GM21360 (cell line): ENCODE results near the gene GALT.
"Not testable (repeated sequence)": the region's sequence is repeated elsewhere in the genome, so short reads cannot be mapped to it uniquely, and the experiment has no call there.

Source experiments
- ATAC-seq: cut with Tn5 transposase; IDR thresholded peaks from one replicate; pipeline ENCODE4 v1.9.1; 2021; ENCODE audit warnings: mild to moderate bottlenecking, moderate library complexity; ENCODE audit not compliant: unreplicated experiment

GALT gene

GRCh38 chr9:34625186-34625486 is 21.3 kb upstream of the GALT start:
- ATAC-seq, result no peak

GRCh38 chr9:34627716-34628655 is 18.5 kb upstream of the GALT start:
- ATAC-seq, result no peak

GRCh38 chr9:34628656-34629490 is 17.6 kb upstream of the GALT start, which contains the start of gene ARID3C:
TSS of gene ARID3C (minus strand) at chr9:34629066. CDS start at chr9:34628014, 1,052 bp downstream.
- ATAC-seq, result peak; percentile 51

- ATAC-seq, result no peak
These were observed 17.0 kb upstream of the GALT start for GRCh38 chr9:34629491-34629808.

- no peak for ATAC-seq
These were observed 15.9 kb upstream of the GALT start for GRCh38 chr9:34630402-34631154.

GRCh38 chr9:34633166-34633565 is 13.3 kb upstream of the GALT start:
- ATAC-seq, result no peak

- ATAC-seq, result no peak
These were observed 12.5 kb upstream of the GALT start for GRCh38 chr9:34633851-34634550.

GRCh38 chr9:34634551-34635248 is 11.8 kb upstream of the GALT start:
- no peak for ATAC-seq

GRCh38 chr9:34635556-34635955 is 10.9 kb upstream of the GALT start:
- ATAC-seq, result no peak

GRCh38 chr9:34636791-34637355 is 9.6 kb upstream of the GALT start:
- ATAC-seq, result no peak

GRCh38 chr9:34637356-34638137 is 8.9 kb upstream of the GALT start, which contains the start of gene SIGMAR1:
TSS of gene SIGMAR1 (minus strand) at chr9:34637787. CDS start at chr9:34637697, 90 bp downstream.
- ATAC-seq, result peak; percentile 81

- no peak for ATAC-seq
These were observed 8.4 kb upstream of the GALT start for GRCh38 chr9:34638138-34638445.

- ATAC-seq, result not testable (repeated sequence)
These were observed 7.2 kb upstream of the GALT start for GRCh38 chr9:34639322-34639721.

GRCh38 chr9:34642679-34643078 is 3.8 kb upstream of the GALT start:
- no peak for ATAC-seq

- no peak for ATAC-seq
These were observed 1.6 kb upstream of the GALT start for GRCh38 chr9:34644766-34645314.

- ATAC-seq, result no peak
These were observed 569 bp downstream of the GALT start for GRCh38 chr9:34647084-34647403.

- ATAC-seq, result no peak
These were observed 1.2 kb downstream of the GALT start for GRCh38 chr9:34647651-34648050.

- ATAC-seq, result no peak
These were observed 2.2 kb downstream of the GALT start for GRCh38 chr9:34648673-34649072.

GRCh38 chr9:34650816-34651215 is 4.3 kb downstream of the GALT start:
- no peak for ATAC-seq
